PFSK-1 (cell line): ENCODE measurements around the gene DMRTC2.

Experiments
- POLR2AphosphoS5 ChIP-seq: IDR thresholded peaks from 2 replicates; pipeline ENCODE4 v1.6.1; 2012; ENCODE audit warnings: low read depth, mild to moderate bottlenecking, control low read depth, low read length, moderate library complexity
- SIN3A ChIP-seq: IDR thresholded peaks from 2 replicates; pipeline ENCODE4 v1.6.1; 2012; ENCODE audit warnings: mild to moderate bottlenecking, low read length, moderate library complexity, borderline replicate concordance; ENCODE audit not compliant: insufficient read depth

DNA sequence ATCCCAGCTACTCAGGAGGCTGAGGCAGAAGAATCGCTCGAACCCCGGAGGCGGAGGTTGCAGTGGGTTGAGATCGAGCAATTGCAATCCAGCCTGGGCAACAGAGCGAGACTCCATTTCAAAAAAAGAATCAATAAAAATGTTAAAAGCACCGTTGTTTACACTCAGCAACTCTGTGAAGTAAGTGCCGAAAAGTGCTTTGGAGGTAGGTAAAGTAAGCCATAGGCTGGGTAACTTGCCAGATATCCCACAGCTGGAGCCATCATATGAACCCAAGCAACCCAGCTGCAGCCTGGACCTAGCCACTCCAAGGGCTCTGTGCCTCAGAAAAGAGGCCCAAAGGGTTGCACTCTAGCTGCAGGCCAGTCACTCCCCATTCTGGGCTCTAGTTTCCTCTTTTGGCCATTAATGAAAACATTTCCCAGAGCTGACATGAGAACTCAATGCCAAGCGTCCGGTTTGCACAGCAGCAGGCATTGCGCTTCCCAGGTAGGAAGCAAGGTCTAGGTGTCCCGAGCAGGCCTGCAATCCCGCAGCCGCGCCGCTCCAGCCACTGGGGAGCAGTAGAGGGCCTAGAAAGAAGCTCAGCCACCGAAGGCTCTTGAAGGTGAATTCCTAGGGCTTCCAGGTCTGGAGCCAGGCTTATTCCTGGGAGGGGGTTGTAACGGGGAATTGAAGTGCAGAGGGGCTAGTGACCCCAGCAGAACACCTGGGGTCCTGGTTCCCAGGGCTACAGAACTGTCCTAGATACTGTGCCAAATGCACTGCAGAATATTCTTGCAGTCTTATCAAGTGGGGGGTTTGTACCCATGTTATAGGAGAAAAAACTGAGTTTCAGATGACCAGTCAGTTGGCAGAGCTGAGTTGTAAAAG, 28.2 kb downstream of the DMRTC2 start:
- TF ChIP-seq POLR2AphosphoS5 (no peak; the same call in 1 of the 2 replicates), SIN3A (no peak)
